Endothelial cell (in vitro differentiated cells): ENCODE measurements around the gene GNA14. TPM values are rescaled to one million over a fixed set of nuclear protein-coding genes. Genes with fewer than 3 reads are reported as not detected.

Experiments used
- DNase-seq: peaks from one replicate; pipeline ENCODE4 v3.0.0; 2021; ENCODE audit warnings: low spot score
- H3K27ac Mint-ChIP-seq: one replicate; pipeline ENCODE4 v1.8.0; 2021; ENCODE audit warnings: mixed read lengths, inconsistent platforms; ENCODE audit not compliant: unreplicated experiment
- H3K27me3 Mint-ChIP-seq: one replicate; pipeline ENCODE4 v1.8.0; 2021; ENCODE audit warnings: mild to moderate bottlenecking, moderate library complexity, mixed read lengths, inconsistent platforms; ENCODE audit not compliant: unreplicated experiment
- H3K36me3 Mint-ChIP-seq: one replicate; pipeline ENCODE4 v1.8.0; 2021; ENCODE audit warnings: mild to moderate bottlenecking, low read depth, mixed read lengths, inconsistent platforms; ENCODE audit not compliant: unreplicated experiment
- H3K4me1 Mint-ChIP-seq: one replicate; pipeline ENCODE4 v1.8.0; 2021; ENCODE audit warnings: mild to moderate bottlenecking, mixed read lengths, inconsistent platforms; ENCODE audit not compliant: unreplicated experiment
- H3K4me3 Mint-ChIP-seq: one replicate; pipeline ENCODE4 v1.8.0; 2021; ENCODE audit warnings: mild to moderate bottlenecking, mixed read lengths, inconsistent platforms; ENCODE audit not compliant: unreplicated experiment
- H3K9me3 Mint-ChIP-seq: one replicate; pipeline ENCODE4 v1.8.0; 2021; ENCODE audit warnings: mixed read lengths, inconsistent platforms; ENCODE audit not compliant: unreplicated experiment
- CTCF ChIP-seq: fragments of 200-600 bp; sonication (generic); IDR thresholded peaks from one replicate; pipeline ENCODE4 v1.5.0; 2021; ENCODE audit warnings: antibody characterized with exemption; ENCODE audit not compliant: unreplicated experiment
- total RNA-seq: library from RNA; stranded (reverse); fragmentation: NEBNext Ultra II Directional; extraction: Animal tissue kit (Norgen Biotek cat#: 25700); gene quantifications from one replicate; pipeline ENCODE4 v1.2.1, GENCODE V29; 2021; ENCODE audit not compliant: unreplicated experiment

GNA14 gene
- total RNA-seq, 1 donor from 2014 or later: 10.6 TPM

- Mint-ChIP-seq H3K27ac (no peak overlapping the region), H3K36me3 (peaks cover 22% of the 10 kb centered on the region), H3K4me3 (peak overlapping the region; percentile 61), H3K4me1 (peaks cover 3% of the 10 kb centered on the region), H3K9me3 (peaks cover 4% of the 10 kb centered on the region), H3K27me3 (peaks cover 1% of the 10 kb centered on the region)
- no peak for DNase-seq
- TF ChIP-seq CTCF: no peak
These were observed 104.8 kb downstream of the GNA14 start for GRCh38 chr9:77543131-77543822.

- H3K36me3 Mint-ChIP-seq: peaks cover 22% of the 10 kb centered on the region
- peaks cover 4% of the 10 kb centered on the region for H3K9me3 Mint-ChIP-seq
- H3K4me1 Mint-ChIP-seq: peaks cover 6% of the 10 kb centered on the region
- H3K4me3 Mint-ChIP-seq: no peak overlapping the region
- no peak overlapping the region for H3K27ac Mint-ChIP-seq
- DNase-seq: no peak
- peaks cover 2% of the 10 kb centered on the region for H3K27me3 Mint-ChIP-seq
- no peak for TF ChIP-seq CTCF
These were observed 106.5 kb downstream of the GNA14 start for GRCh38 chr9:77541600-77541999.

GRCh38 chr9:77541055-77541454 is 107.1 kb downstream of the GNA14 start:
- Mint-ChIP-seq H3K27ac (no peak overlapping the region), H3K4me3 (no peak overlapping the region), H3K36me3 (peaks cover 22% of the 10 kb centered on the region), H3K4me1 (peaks cover 6% of the 10 kb centered on the region), H3K27me3 (peaks cover 2% of the 10 kb centered on the region), H3K9me3 (peaks cover 4% of the 10 kb centered on the region)
- DNase-seq: no peak
- no peak for TF ChIP-seq CTCF

GRCh38 chr9:77534376-77535057 is 113.6 kb downstream of the GNA14 start:
- H3K9me3 Mint-ChIP-seq: no peaks in the 10 kb centered on the region
- H3K27me3 Mint-ChIP-seq: peaks cover 1% of the 10 kb centered on the region
- H3K36me3 Mint-ChIP-seq: peaks cover 5% of the 10 kb centered on the region
- no peak overlapping the region for H3K4me3 Mint-ChIP-seq
- H3K27ac Mint-ChIP-seq: peak overlapping the region; percentile 74
- TF ChIP-seq CTCF: no peak
- peak; percentile 5 for DNase-seq
- H3K4me1 Mint-ChIP-seq: peaks cover 26% of the 10 kb centered on the region

GRCh38 chr9:77533671-77534070 is 114.5 kb downstream of the GNA14 start:
- Mint-ChIP-seq H3K9me3 (no peaks in the 10 kb centered on the region), H3K27me3 (peaks cover 1% of the 10 kb centered on the region), H3K4me3 (no peak overlapping the region), H3K27ac (peak overlapping the region; percentile 38), H3K4me1 (peaks cover 26% of the 10 kb centered on the region), H3K36me3 (peaks cover 5% of the 10 kb centered on the region)
- TF ChIP-seq CTCF: no peak
- DNase-seq: no peak
